HepG2 (cell line): Measurements from ENCODE around the gene RBBP5. TPM values are rescaled to one million over a fixed set of nuclear protein-coding genes. Genes with fewer than 3 reads are reported as not detected.

Source experiments
- ATAC-seq: fragments of 200-7000 bp; cut with Tn5 transposase; 3 replicates; pipeline ENCODE4 v1.9.1; 2020; ENCODE audit warnings: mild to moderate bottlenecking, moderate library complexity
- BruUV-seq: library from RNA; stranded (reverse); fragments of 400-500 nt; replicated peaks from 2 replicates; lab custom pipeline; 2021; lab: Mats Ljungman, UMichigan
- CTCF ChIA-PET: fragments of 300-600 bp; formaldehyde crosslinking; extraction: SDS; loops from one replicate; lab custom pipeline; 2021; ENCODE audit warnings: low total read pairs, inconsistent platforms, low intra/inter-chr PET ratio; lab: Yijun Ruan, JAX
- POLR2A ChIA-PET: fragments of 350-600 bp; sonication (Branson Sonifier 250); formaldehyde crosslinking; loops from one replicate; lab custom pipeline; 2020; ENCODE audit warnings: antibody characterized with exemption, inconsistent platforms; lab: Yijun Ruan, JAX
- DNase-seq: peaks from one replicate; pipeline ENCODE4 v3.0.0-alpha.2; 2015; ENCODE audit warnings: low spot score
- FAIRE-seq: peaks from 3 replicates; lab custom pipeline; 2011; peaks lifted over from hg19 to GRCh38; lab: Jason Lieb, UNC
- H2AFZ ChIP-seq: one replicate; pipeline ENCODE4 v1.6.1; 2011; ENCODE audit warnings: low read length, inconsistent platforms
- H3K27ac ChIP-seq: fragments of 300-600 bp; 3 replicates; pipeline ENCODE4 v1.8.0; 2011; ENCODE audit warnings: mixed run types, mild to moderate bottlenecking, mixed read lengths, low read length, inconsistent platforms; ENCODE audit not compliant: insufficient read depth; ENCODE audit errors: extremely low read length
- H3K27me3 ChIP-seq, 2 experiments: fragments of 200-600 bp in 1 of 2; 2 replicates in 1 of 2; 3 replicates in 1 of 2; pipeline versions ENCODE4 v1.6.0 to v1.8.0; 2011; ENCODE audit warnings: low read length in 2 of 2, mild to moderate bottlenecking in 2 of 2, moderate library complexity in 2 of 2, inconsistent platforms in 1 of 2; ENCODE audit not compliant: insufficient read depth in 2 of 2, control insufficient read depth in 1 of 2
- H3K36me3 ChIP-seq, 2 experiments: fragments of 200-600 bp in 1 of 2; replicated peaks in 1 of 2; 2 replicates in 1 of 2; 3 replicates in 1 of 2; pipeline versions ENCODE4 v1.5.1 to v1.8.0; 2011; ENCODE audit warnings: low read length in 2 of 2, inconsistent platforms in 1 of 2; ENCODE audit not compliant: insufficient read depth in 2 of 2, control insufficient read depth in 1 of 2
- H3K4me1 ChIP-seq: 2 replicates; pipeline ENCODE4 v1.5.1; 2012; ENCODE audit warnings: low read length, inconsistent platforms; ENCODE audit not compliant: insufficient read depth
- H3K4me2 ChIP-seq: 2 replicates; pipeline ENCODE4 v1.6.0; 2011; ENCODE audit warnings: low read depth, low read length, inconsistent platforms
- H3K4me3 ChIP-seq, 3 experiments: fragments of 200-600 bp in 1 of 3; sonication (generic), shearing (Covaris generic) in 1 of 3; replicated peaks in 1 of 3; 2 replicates each; pipeline ENCODE4 v1.5.1; 2011 to 2016; ENCODE audit warnings: low read length in 3 of 3, inconsistent platforms in 2 of 3, low read depth in 2 of 3, mild to moderate bottlenecking in 2 of 3, control low read depth in 1 of 3, mixed read lengths in 1 of 3; ENCODE audit not compliant: insufficient read depth in 1 of 3
- H3K79me2 ChIP-seq: one replicate; pipeline ENCODE4 v1.6.1; 2011; ENCODE audit warnings: low read length, inconsistent platforms; ENCODE audit not compliant: insufficient read depth
- H3K9ac ChIP-seq: 2 replicates; pipeline ENCODE4 v1.6.0; 2011; ENCODE audit warnings: mild to moderate bottlenecking, low read depth, low read length, inconsistent platforms; ENCODE audit not compliant: insufficient read depth
- H3K9me3 ChIP-seq: 2 replicates; pipeline ENCODE4 v1.5.1; 2012; ENCODE audit warnings: mild to moderate bottlenecking, low read length
- H4K20me1 ChIP-seq: 2 replicates; pipeline ENCODE4 v1.6.0; 2011; ENCODE audit warnings: inconsistent platforms, mild to moderate bottlenecking, low read length, moderate library complexity; ENCODE audit not compliant: insufficient read depth
- NFE2L2 ChIP-seq: fragments of 150-350 bp; IDR thresholded peaks from 2 replicates; pipeline ENCODE4 v1.6.1; 2014; ENCODE audit warnings: low read length
- WGBS: methylation state at CpG from one replicate; pipeline ENCODE4 v1.1.6; 2017; ENCODE audit warnings: low lambda C conversion rate; 5-methylcytosine and 5-hydroxymethylcytosine counted together
- in situ Hi-C: cut with HindIII; loops from 2 replicates; pipeline ENCODE4 v1.10.0; 2017; ENCODE audit warnings: low pct_unique_long_range_greater_than_20kb; ENCODE audit not compliant: extremely low pct_ligation_motif_present
- intact Hi-C: fragments of 100-400 bp; cut with micrococcal nuclease; formaldehyde crosslinking; loops from one replicate; pipeline ENCODE4 v1.10.0; 2022; ENCODE audit not compliant: unreplicated experiment
- polyA plus RNA-seq, 8 experiments: library from polyadenylated mRNA; depleted of rRNA in 3 of 8; stranded (reverse) in 7 of 8; unstranded in 1 of 8; fragments of >200 nt; fragmentation: Illumina TruSeq in 4 of 8; extraction: Trizol in 4 of 8; gene quantifications; 2 replicates each; pipeline versions ENCODE4 v1.2.1 to v1.2.3, GENCODE V29; 2011 to 2016; ENCODE audit warnings: low read depth in 4 of 8, missing spikeins in 1 of 8, mixed read lengths in 1 of 8; ENCODE audit not compliant: insufficient read depth in 1 of 8
- total RNA-seq, 5 experiments: library from RNA; depleted of rRNA; stranded (reverse); fragments of >200 nt; fragmentation: Illumina TruSeq; extraction: Trizol; gene quantifications; 2 replicates each; pipeline ENCODE4 v1.2.3, GENCODE V29; 2016; ENCODE audit warnings: low read depth in 1 of 5
- TF ChIP-seq, protein P1 (sequence below): sonication (generic); formaldehyde crosslinking; IDR thresholded peaks from 2 replicates; pipeline ENCODE4 v1.4.0; 2020; ENCODE audit warnings: missing genetic modification reagents, borderline replicate concordance
- TF ChIP-seq, protein P2 (sequence below): sonication (generic); formaldehyde crosslinking; IDR thresholded peaks from 2 replicates; pipeline ENCODE4 v1.8.1; 2023; ENCODE audit warnings: missing genetic modification reagents, mild to moderate bottlenecking, borderline replicate concordance
- TF ChIP-seq, protein P3 (sequence below): sonication (generic); formaldehyde crosslinking; IDR thresholded peaks from 2 replicates; pipeline ENCODE4 v1.4.0; 2020; ENCODE audit warnings: mild to moderate bottlenecking, missing genetic modification reagents

RBBP5 gene
- total and polyA plus RNA-seq, 2 of the 13 experiments (the other 11 are each of a cell fraction or from before 2014, with no cell fraction given), result 6.6 to 17.1 TPM

DNA sequence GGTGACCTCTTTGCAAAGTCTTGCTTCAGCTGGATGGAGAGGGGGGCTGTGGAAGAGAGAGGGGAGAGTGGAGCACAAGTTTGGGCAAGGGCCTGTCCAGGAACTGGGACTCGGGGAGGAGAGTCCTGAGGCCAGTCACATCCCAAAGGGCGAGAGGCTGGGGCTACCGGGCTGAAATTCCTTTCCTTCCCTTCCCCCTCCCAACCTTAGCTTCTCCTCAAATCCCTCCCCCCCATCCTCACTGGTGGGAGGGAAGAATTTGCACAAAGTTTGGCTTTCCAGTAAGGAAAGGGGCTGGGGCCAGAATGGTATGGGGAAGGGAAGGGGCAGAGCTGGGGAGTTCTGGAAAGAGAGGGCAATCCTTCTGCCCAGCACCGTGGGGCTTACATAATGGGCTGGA lies 77.9 kb downstream of the RBBP5 start (continued):
- TF ChIP-seq, protein P1, sequence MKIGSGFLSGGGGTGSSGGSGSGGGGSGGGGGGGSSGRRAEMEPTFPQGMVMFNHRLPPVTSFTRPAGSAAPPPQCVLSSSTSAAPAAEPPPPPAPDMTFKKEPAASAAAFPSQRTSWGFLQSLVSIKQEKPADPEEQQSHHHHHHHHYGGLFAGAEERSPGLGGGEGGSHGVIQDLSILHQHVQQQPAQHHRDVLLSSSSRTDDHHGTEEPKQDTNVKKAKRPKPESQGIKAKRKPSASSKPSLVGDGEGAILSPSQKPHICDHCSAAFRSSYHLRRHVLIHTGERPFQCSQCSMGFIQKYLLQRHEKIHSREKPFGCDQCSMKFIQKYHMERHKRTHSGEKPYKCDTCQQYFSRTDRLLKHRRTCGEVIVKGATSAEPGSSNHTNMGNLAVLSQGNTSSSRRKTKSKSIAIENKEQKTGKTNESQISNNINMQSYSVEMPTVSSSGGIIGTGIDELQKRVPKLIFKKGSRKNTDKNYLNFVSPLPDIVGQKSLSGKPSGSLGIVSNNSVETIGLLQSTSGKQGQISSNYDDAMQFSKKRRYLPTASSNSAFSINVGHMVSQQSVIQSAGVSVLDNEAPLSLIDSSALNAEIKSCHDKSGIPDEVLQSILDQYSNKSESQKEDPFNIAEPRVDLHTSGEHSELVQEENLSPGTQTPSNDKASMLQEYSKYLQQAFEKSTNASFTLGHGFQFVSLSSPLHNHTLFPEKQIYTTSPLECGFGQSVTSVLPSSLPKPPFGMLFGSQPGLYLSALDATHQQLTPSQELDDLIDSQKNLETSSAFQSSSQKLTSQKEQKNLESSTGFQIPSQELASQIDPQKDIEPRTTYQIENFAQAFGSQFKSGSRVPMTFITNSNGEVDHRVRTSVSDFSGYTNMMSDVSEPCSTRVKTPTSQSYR, result no peak
- TF ChIP-seq, all 625 proteins: peak for 0

DNA sequence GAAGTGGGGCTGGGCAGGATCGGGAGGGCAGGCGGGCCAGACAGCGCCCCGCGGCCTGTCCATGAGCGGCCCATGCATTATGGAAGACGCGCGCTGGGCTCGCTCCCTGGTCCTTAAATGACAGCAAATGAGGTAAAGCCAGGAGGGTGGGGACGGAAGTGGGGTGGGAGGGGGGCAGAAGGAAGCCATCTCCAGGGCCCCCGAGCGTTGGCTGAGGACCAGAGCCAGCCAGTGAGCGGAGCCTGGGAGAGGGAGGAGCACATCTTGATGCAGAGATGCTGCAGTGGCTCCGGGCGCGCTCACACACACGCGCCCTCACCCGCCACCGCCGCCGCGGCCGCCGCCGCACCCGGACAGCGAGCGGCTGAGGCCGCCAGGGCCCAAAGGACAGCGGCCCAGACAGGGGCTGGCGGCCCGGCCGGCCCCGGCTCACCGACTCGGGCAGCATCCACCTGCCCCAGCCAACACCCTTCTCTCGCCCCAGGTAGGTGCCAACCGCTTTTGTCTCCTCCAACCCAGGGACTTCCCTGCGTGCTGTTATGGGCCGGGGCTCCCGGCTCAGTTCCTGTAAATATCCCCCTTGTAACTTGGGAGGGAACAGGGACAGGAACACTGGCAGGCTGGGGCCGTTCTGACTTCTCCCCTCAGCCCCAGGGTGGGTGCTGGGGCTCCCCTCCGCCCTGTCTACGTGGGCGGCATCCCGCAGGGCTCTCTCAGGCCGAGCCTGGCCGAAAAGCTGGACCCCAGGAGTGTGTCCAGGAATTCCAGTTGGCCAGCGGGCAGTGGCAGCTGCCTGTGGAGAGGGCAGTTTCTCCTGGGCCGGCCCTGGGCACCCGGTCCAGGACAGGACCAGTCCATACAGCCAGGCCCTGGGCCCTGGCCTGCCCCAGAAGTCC lies 78.6 kb downstream of the RBBP5 start, which contains the start of gene CNTN2:
CNTN2 (plus strand) TSS at position 302 of the 896 bp plus-strand sequence. CDS start 9,974 bp downstream, outside the sequence.
- ChIA-PET CTCF (no interaction called here), POLR2A (no interaction called here)
- no peak within 1 kb of the TSS for H2AFZ ChIP-seq
- no peaks in the 10 kb centered on the region for H3K36me3 ChIP-seq
- no peak within 1 kb of the TSS for H3K4me3 ChIP-seq
- 0 out of 2 replicates have a peak, but pooled peaks cover 3% of the 10 kb centered on the region for H3K4me1 ChIP-seq
- ATAC-seq (no peak), FAIRE-seq (no peak), DNase-seq (no peak)
- no peaks in the 10 kb centered on the region for H3K79me2 ChIP-seq
- TF ChIP-seq, protein P2, sequence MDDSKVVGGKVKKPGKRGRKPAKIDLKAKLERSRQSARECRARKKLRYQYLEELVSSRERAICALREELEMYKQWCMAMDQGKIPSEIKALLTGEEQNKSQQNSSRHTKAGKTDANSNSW (CRISPR knock-in tag), result no peak
- no peak for TF ChIP-seq NFE2L2
- TF ChIP-seq, protein P3, sequence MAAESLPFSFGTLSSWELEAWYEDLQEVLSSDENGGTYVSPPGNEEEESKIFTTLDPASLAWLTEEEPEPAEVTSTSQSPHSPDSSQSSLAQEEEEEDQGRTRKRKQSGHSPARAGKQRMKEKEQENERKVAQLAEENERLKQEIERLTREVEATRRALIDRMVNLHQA (CRISPR knock-in tag), result no peak
- intact Hi-C loops (no loop called here), in situ Hi-C loops (no loop called here)
- H3K9ac ChIP-seq, result no peak within 1 kb of the TSS
- H3K27me3 ChIP-seq, result peaks cover 1 to 34% of the 10 kb centered on the region in 2 experiments; a peak in 3 of 5 replicates
- WGBS, result 58% methylated on average over 39 of the region's 53 CpGs
- H3K4me2 ChIP-seq, result no peak within 1 kb of the TSS
- H4K20me1 ChIP-seq, result no peaks in the 10 kb centered on the region
- no TSS peak for BruUV-seq
- no peaks in the 10 kb centered on the region for H3K9me3 ChIP-seq
- no peak within 1 kb of the TSS for H3K27ac ChIP-seq
